ENCODE data around the gene SPRR1B.

SPRR1B gene

DNA sequence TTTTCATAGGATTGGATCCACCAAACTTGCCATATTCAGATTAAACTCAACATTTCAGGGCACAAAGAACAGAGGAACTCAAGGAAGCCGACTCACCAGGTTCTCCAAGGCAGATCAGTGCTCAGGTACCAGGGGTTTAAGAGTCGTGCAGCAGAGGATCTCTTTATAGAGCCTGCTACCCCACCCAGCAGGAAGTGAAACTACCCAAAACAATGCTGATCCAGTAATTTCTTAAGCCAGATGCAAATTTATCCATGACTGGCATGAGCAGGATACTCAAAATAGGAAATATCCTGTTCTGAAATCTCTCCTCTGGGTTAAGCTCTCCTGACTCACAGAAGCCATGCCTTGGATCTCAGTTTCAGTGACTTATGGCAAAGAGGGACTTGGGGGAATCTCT, 26.4 kb downstream of the SPRR1B start, which contains the start of gene SPRR2A:
SPRR2A (minus strand) TSS at position 138 of the 400 bp plus-strand sequence. CDS start 777 bp downstream, outside the sequence.
- no peak within 1 kb of the TSS for H3K9ac ChIP-seq (ENCODE audit: low read length)

DNA sequence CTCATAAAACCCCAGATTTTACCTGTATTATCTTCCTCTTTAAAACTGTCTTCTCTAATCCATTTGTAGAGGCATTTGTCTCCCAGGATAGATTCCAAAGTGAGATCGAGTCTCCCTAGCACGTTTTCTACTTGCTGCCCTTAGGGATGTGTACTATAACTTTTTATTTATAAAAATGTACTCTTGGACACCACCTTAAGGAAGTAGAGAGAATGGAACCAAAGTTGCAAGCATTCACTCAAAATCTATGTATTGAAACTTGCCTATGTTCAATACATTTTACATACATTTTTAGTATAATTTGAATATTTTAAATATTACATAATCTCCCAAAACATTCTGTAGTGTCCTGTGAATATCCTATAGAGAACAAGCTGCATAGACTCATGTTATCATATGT, 27.2 kb downstream of the SPRR1B start:
- no peak overlapping the region for H3K27ac ChIP-seq (ENCODE audit: low read depth, low read length)
- H3K4me3 ChIP-seq (ENCODE audit: low read length) = no peak overlapping the region
- H3K9ac ChIP-seq (ENCODE audit: low read length) = no peak overlapping the region
- no peaks in the 10 kb centered on the region for H3K36me3 ChIP-seq (ENCODE audit: control insufficient read depth, insufficient read depth, low read length)
- no peaks in the 10 kb centered on the region for H3K4me1 ChIP-seq (ENCODE audit: control insufficient read depth, insufficient read depth, low read length)
- no peaks in the 10 kb centered on the region for H3K27me3 ChIP-seq (ENCODE audit: control insufficient read depth, insufficient read depth, low read length)

More for the DNA sequence above, 26.4 kb downstream of the SPRR1B start, which contains the start of gene SPRR2A:
- Histone ChIP-seq H3K4me3 (ENCODE audit: low read length) (no peak within 1 kb of the TSS), H3K27me3 (ENCODE audit: control insufficient read depth, insufficient read depth, low read length) (no peaks in the 10 kb centered on the region), H3K4me1 (ENCODE audit: control insufficient read depth, insufficient read depth, low read length) (no peaks in the 10 kb centered on the region), H3K36me3 (ENCODE audit: control insufficient read depth, insufficient read depth, low read length) (no peaks in the 10 kb centered on the region), H3K27ac (ENCODE audit: low read depth, low read length) (no peak within 1 kb of the TSS)

DNA sequence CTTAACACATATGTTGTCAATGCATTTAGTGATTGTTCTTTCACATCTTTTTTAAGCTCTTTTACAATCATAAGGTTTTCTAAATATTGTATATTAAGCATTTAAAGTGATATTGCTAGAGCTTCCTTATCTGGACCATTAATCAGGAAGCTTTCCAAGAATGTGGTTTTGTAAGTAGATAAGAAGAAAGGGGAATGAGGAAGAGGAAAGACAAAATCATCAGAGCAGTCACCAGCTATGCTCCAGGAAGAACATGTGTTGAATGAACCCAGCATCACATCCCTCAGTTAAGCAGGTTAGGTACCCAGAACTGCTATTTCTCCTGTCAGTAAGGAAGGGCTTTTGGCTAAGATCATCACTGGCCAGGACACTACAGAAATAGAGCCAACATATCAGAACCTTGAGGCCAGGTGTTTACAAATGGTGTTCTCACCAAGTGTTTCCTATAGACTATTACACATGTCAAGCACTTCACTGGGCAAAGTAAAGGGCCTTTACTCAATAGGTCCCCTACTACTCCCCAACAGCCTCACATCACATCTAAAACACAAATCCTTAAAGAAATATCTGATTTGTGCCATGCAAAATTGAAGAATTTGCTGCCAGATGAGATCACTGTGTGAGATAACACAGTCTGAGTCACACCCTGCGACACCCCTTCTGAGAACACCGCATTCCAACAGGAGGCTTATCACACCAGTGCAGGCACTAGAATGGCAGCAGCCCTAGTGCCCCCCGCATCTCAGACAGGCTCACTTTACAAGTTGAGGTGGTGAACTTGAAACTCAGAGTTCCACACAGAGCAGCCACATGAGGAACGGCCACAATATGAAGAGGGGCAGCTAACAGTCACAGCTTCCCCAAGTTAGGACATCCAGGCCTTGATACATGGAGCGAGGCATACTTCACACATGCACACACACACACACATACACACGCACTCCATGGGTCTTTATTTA, 28.1 kb downstream of the SPRR1B start:
- no peak overlapping the region for H3K27ac ChIP-seq (ENCODE audit: low read depth, low read length)
- no peaks in the 10 kb centered on the region for H3K27me3 ChIP-seq (ENCODE audit: control insufficient read depth, insufficient read depth, low read length)
- no peak overlapping the region for H3K9ac ChIP-seq (ENCODE audit: low read length)
- no peaks in the 10 kb centered on the region for H3K4me1 ChIP-seq (ENCODE audit: control insufficient read depth, insufficient read depth, low read length)
- H3K4me3 ChIP-seq (ENCODE audit: low read length) = no peak overlapping the region
- H3K36me3 ChIP-seq (ENCODE audit: control insufficient read depth, insufficient read depth, low read length) = no peaks in the 10 kb centered on the region

DNA sequence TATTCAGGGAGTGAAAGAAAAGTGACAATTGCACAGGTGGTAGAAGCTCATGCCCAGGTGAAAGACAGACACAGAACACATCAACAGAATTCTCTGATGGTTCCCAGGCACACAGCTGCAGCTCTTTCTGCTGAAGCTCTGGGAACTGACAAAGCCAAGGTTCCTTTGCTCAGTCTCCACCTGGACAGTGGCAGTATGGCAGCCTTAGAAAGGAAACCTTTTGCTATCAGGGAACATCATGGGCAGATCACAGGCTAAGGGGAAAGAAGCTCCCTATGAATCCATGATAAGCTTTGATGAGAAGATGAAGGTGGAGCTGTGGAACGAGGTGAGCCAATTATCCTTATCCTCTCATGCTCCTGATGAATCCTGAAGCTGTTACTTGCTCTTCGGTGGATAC, 39.2 kb downstream of the SPRR1B start:
- Histone ChIP-seq H3K4me3 (ENCODE audit: low read length) (no peak overlapping the region), H3K36me3 (ENCODE audit: control insufficient read depth, insufficient read depth, low read length) (no peaks in the 10 kb centered on the region), H3K27ac (ENCODE audit: low read depth, low read length) (no peak overlapping the region), H3K4me1 (ENCODE audit: control insufficient read depth, insufficient read depth, low read length) (no peaks in the 10 kb centered on the region), H3K9ac (ENCODE audit: low read length) (no peak overlapping the region), H3K27me3 (ENCODE audit: control insufficient read depth, insufficient read depth, low read length) (no peaks in the 10 kb centered on the region)

DNA sequence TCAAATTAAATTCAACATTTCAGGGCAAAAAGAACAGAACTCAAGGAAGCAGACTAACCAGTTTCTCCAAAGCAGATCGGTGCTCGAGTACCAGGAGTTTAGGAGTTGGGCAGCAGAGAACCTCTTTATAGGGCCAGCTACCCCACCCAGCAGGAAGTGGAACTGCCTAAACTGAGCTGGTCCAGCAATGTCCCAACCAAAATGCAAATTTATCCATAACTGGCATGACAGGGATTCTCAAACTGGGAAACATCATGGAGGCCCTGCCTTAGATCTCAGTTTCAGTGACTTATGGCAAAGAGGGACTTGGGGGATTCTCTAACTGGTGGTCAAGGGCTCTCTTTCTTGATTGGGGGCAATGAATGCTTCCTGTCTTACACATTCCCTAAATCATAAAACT, 40.5 kb downstream of the SPRR1B start, which contains the start of gene SPRR2B:
SPRR2B (minus strand) TSS at position 101 of the 400 bp plus-strand sequence. CDS start 772 bp downstream, outside the sequence.
- Histone ChIP-seq H3K9ac (ENCODE audit: low read length) (no peak within 1 kb of the TSS), H3K27me3 (ENCODE audit: control insufficient read depth, insufficient read depth, low read length) (no peaks in the 10 kb centered on the region), H3K27ac (ENCODE audit: low read depth, low read length) (no peak within 1 kb of the TSS), H3K4me3 (ENCODE audit: low read length) (no peak within 1 kb of the TSS), H3K4me1 (ENCODE audit: control insufficient read depth, insufficient read depth, low read length) (no peaks in the 10 kb centered on the region), H3K36me3 (ENCODE audit: control insufficient read depth, insufficient read depth, low read length) (no peaks in the 10 kb centered on the region)

DNA sequence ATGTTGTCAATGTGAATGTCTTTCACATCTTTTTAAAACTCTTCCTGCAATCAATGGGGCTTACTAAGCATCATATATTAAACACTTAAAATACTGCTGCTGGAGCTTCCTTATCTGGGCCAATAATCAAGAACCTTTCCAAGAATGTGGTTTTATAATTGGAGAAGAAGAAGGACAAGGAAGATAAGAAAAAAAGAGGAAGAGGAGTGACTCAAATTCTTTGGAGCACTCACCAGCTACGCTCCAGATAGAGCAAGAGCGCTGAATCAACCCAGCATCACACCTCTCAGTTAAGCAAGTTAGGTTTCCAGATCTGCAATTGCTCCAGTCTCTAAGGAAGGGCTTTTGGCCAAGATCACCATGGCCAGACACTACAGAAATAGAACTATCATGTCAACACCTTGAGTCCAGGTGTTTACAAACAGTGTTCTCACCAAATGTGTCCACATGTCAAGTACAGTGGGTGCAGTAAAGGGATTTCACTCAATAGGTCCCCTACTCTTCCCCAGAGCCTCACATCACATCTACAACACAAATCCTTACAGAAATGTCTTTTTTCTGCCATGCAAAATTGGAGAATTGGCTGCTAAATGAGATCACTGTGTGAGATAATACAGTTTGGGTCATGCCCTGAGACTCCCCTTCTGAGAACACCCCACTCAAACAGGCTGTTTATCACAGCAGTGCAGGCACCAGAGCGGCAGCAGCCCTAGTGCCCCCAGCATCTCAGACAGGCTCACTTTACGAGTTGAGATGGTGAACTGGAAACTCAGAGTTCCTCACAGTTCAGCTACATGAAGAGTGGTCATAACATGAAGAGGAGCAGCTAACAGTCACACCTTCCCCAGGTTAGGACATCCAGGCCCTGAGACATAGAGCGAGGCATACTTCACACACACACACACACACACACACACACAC, 42.1 kb downstream of the SPRR1B start:
- Histone ChIP-seq H3K27ac (ENCODE audit: low read depth, low read length) (no peak overlapping the region), H3K27me3 (ENCODE audit: control insufficient read depth, insufficient read depth, low read length) (no peaks in the 10 kb centered on the region), H3K9ac (ENCODE audit: low read length) (no peak overlapping the region), H3K36me3 (ENCODE audit: control insufficient read depth, insufficient read depth, low read length) (no peaks in the 10 kb centered on the region), H3K4me3 (ENCODE audit: low read length) (no peak overlapping the region), H3K4me1 (ENCODE audit: control insufficient read depth, insufficient read depth, low read length) (no peaks in the 10 kb centered on the region)

DNA sequence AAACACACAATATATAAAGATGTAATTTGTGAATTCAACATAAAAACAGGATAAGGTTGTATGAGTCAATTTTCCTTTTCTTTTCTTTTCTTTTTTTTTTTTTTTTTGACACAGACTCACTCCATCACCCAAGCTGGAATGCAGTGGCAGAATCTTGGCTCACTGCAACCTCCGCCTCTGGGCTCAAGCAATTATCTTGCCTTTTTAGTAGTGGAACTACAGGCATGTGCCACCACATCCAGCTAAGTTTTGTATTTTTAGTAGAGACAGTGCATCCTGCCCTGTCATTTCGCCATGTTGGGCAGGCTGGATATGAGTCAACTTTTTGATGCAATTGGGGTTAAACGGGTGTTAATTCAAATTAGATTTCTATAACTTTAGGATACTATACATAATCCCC, 50.7 kb downstream of the SPRR1B start:
- H3K27ac ChIP-seq (ENCODE audit: low read depth, low read length) = no peak overlapping the region
- no peaks in the 10 kb centered on the region for H3K4me1 ChIP-seq (ENCODE audit: control insufficient read depth, insufficient read depth, low read length)
- H3K36me3 ChIP-seq (ENCODE audit: control insufficient read depth, insufficient read depth, low read length) = no peaks in the 10 kb centered on the region
- H3K27me3 ChIP-seq (ENCODE audit: control insufficient read depth, insufficient read depth, low read length) = no peaks in the 10 kb centered on the region
- H3K4me3 ChIP-seq (ENCODE audit: low read length) = no peak overlapping the region
- H3K9ac ChIP-seq (ENCODE audit: low read length) = no peak overlapping the region

Measured in rectal smooth muscle tissue (tissue), 1 donor.